Panc1 (cell line): ENCODE data around the gene ASCC2. TPM values are rescaled to one million over a fixed set of nuclear protein-coding genes. Genes with fewer than 3 reads are reported as not detected.

Experiments used
- ATAC-seq: fragments of 200-7000 bp; cut with Tn5 transposase; 2 replicates; pipeline ENCODE4 v1.9.1; 2020; ENCODE audit warnings: mild to moderate bottlenecking, moderate library complexity
- BruUV-seq: library from RNA; stranded (reverse); fragments of 400-500 nt; replicated peaks from 2 replicates; lab custom pipeline; 2021; lab: Mats Ljungman, UMichigan
- CTCF ChIA-PET: fragments of 300-600 bp; sonication (Branson Sonifier 250); formaldehyde crosslinking; loops from one replicate; lab custom pipeline; 2022; ENCODE audit warnings: antibody characterized with exemption; lab: Charles Lee
- POLR2A ChIA-PET: fragments of 300-600 bp; sonication (Branson Sonifier 250); formaldehyde crosslinking; loops from one replicate; lab custom pipeline; 2022; ENCODE audit warnings: antibody characterized with exemption; lab: Charles Lee
- DNase-seq: peaks from one replicate; pipeline ENCODE4 v3.0.0-alpha.2; 2010; ENCODE audit warnings: low read depth, low spot score
- H3K27ac ChIP-seq: 2 replicates; pipeline ENCODE4 v1.5.1; 2011; ENCODE audit warnings: mild to moderate bottlenecking, low read length, inconsistent platforms
- H3K27me3 ChIP-seq: fragments of 200-500 bp; sonication (Bioruptor generic); 2 replicates; pipeline ENCODE4 v1.6.0; 2014; ENCODE audit warnings: low read length, inconsistent platforms; ENCODE audit not compliant: control insufficient read depth, insufficient read depth
- H3K36me3 ChIP-seq: fragments of 200-500 bp; sonication (Bioruptor generic); 2 replicates; pipeline ENCODE4 v1.5.1; 2014; ENCODE audit warnings: inconsistent platforms, mild to moderate bottlenecking, low read length, moderate library complexity; ENCODE audit not compliant: control insufficient read depth, insufficient read depth
- H3K4me1 ChIP-seq: 2 replicates; pipeline ENCODE4 v1.5.1; 2011; ENCODE audit warnings: inconsistent platforms, mild to moderate bottlenecking, low read length, moderate library complexity; ENCODE audit not compliant: control insufficient read depth, insufficient read depth
- H3K4me3 ChIP-seq, 2 experiments: 2 replicates each; pipeline ENCODE4 v1.5.1; 2011 to 2012; ENCODE audit warnings: low read depth in 2 of 2, low read length in 2 of 2, mild to moderate bottlenecking in 2 of 2, inconsistent platforms in 1 of 2, moderate library complexity in 1 of 2
- H3K9me3 ChIP-seq: fragments of 200-500 bp; sonication (Bioruptor generic); 2 replicates; pipeline ENCODE4 v1.5.1; 2014; ENCODE audit warnings: low read depth, mild to moderate bottlenecking, inconsistent platforms, low read length, moderate library complexity; ENCODE audit not compliant: control insufficient read depth, insufficient read depth
- CTCF ChIP-seq: fragments of 450-650 bp; IDR thresholded peaks from 2 replicates; pipeline ENCODE4 v1.5.1; 2017; ENCODE audit warnings: mild to moderate bottlenecking
- POLR2AphosphoS5 ChIP-seq: IDR thresholded peaks from 2 replicates; pipeline ENCODE4 v1.6.1; 2012; ENCODE audit warnings: mild to moderate bottlenecking, low read depth, low read length, moderate library complexity
- REST ChIP-seq, 2 experiments: IDR thresholded peaks; 2 replicates each; pipeline ENCODE4 v1.6.1; 2011 to 2012; ENCODE audit warnings: low read depth in 2 of 2, control low read depth in 1 of 2, low read length in 1 of 2, mild to moderate bottlenecking in 1 of 2, moderate library complexity in 1 of 2; ENCODE audit not compliant: insufficient read depth in 1 of 2
- SIN3A ChIP-seq: IDR thresholded peaks from 2 replicates; pipeline ENCODE4 v1.6.1; 2012; ENCODE audit warnings: low read depth, mild to moderate bottlenecking, low read length, moderate library complexity, borderline replicate concordance; ENCODE audit not compliant: insufficient read depth
- TCF7L2 ChIP-seq: IDR thresholded peaks from 2 replicates; pipeline ENCODE4 v1.6.1; 2011; ENCODE audit warnings: mild to moderate bottlenecking, low read depth, low read length, inconsistent platforms
- in situ Hi-C: cut with HindIII; loops from 2 replicates; pipeline ENCODE4 v1.10.0; 2016; ENCODE audit warnings: low sequenced_read_pairs, low pct_unique_long_range_greater_than_20kb
- intact Hi-C: fragments of 100-400 bp; cut with micrococcal nuclease; formaldehyde crosslinking; loops from one replicate; pipeline ENCODE4 v1.10.0; 2022; ENCODE audit not compliant: unreplicated experiment
- total RNA-seq: library from RNA; stranded (reverse); gene quantifications from one replicate; pipeline ENCODE4 v1.2.1, GENCODE V29; 2021; ENCODE audit not compliant: unreplicated experiment

The ASCC2 gene
- total RNA-seq, 1 experiment from 2014 or later, result 52.0 TPM

- ATAC-seq (no peak), DNase-seq (no peak)
- intact Hi-C loops, result no loop called here
- in situ Hi-C loops, result no loop called here
- Histone ChIP-seq H3K27ac (no peak overlapping the region), H3K4me3 (no peak overlapping the region), H3K36me3 (no peaks in the 10 kb centered on the region), H3K9me3 (no peaks in the 10 kb centered on the region), H3K27me3 (no peaks in the 10 kb centered on the region), H3K4me1 (no peaks in the 10 kb centered on the region)
- TF ChIP-seq TCF7L2 (no peak), CTCF (no peak), SIN3A (no peak), POLR2AphosphoS5 (no peak), REST (IDR thresholded peaks at IDR 0.05; ENCODE audit: insufficient read depth in 1 of 2, low read depth in 2 of 2, low read length in 1 of 2) (no peak)
- ChIA-PET POLR2A (no interaction called here), CTCF (interaction anchor here (0.6 kb wide), 1 partner anchor 286 kb away, joined by 3 read pairs; no protein-coding TSS in a partner anchor)
- BruUV-seq, result no TSS peak
Observed at GRCh38 chr22:29741926-29742325, 96.1 kb downstream of the ASCC2 start.

- Histone ChIP-seq H3K27me3 (no peaks in the 10 kb centered on the region), H3K4me3 (no peak overlapping the region), H3K27ac (no peak overlapping the region), H3K36me3 (no peaks in the 10 kb centered on the region), H3K9me3 (no peaks in the 10 kb centered on the region), H3K4me1 (no peaks in the 10 kb centered on the region)
- ChIA-PET POLR2A (no interaction called here), CTCF (no interaction called here)
- no peak for DNase-seq
- no peak for ATAC-seq
- intact Hi-C loops, result no loop called here
- no TSS peak for BruUV-seq
- TF ChIP-seq REST (IDR thresholded peaks at IDR 0.05; ENCODE audit: insufficient read depth in 1 of 2, low read depth in 2 of 2, low read length in 1 of 2), result no peak
- TF ChIP-seq TCF7L2, result no peak
- TF ChIP-seq POLR2AphosphoS5, result no peak
- no peak for TF ChIP-seq SIN3A
- TF ChIP-seq CTCF, result no peak
- in situ Hi-C loops, result no loop called here
Observed at GRCh38 chr22:29740216-29740615, 97.9 kb downstream of the ASCC2 start.
